ENCODE results near the gene ROCK2.

The ROCK2 gene

GRCh38 chr2:11343368-11343649 lies 1.1 kb downstream of the ROCK2 start:
- TF ChIP-seq CTCF (IDR thresholded peaks at IDR 0.05; ENCODE audit: low read depth, low read length): no peak
- peak overlapping the region; percentile 95 to 97 for H3K4me3 ChIP-seq (replicated peaks in 1 of 2; ENCODE audit: low read depth in 2 of 2, low read length in 2 of 2)
- peak in 1 of 2 donors; percentile 32 for DNase-seq (ENCODE audit: low read depth in 2 of 2)

- TF ChIP-seq CTCF (IDR thresholded peaks at IDR 0.05; ENCODE audit: low read depth, low read length): no peak
- peak overlapping the region; percentile 95 to 97 for H3K4me3 ChIP-seq (replicated peaks in 1 of 2; ENCODE audit: low read depth in 2 of 2, low read length in 2 of 2)
- peak; percentile 60 to 81 for DNase-seq (ENCODE audit: low read depth in 2 of 2)
These were observed 1.7 kb downstream of the ROCK2 start for GRCh38 chr2:11342551-11343367.

- no peak overlapping the region for H3K4me3 ChIP-seq (replicated peaks in 1 of 2; ENCODE audit: low read depth in 2 of 2, low read length in 2 of 2)
- no peak for TF ChIP-seq CTCF (IDR thresholded peaks at IDR 0.05; ENCODE audit: low read depth, low read length)
- no peak for DNase-seq (ENCODE audit: low read depth in 2 of 2)
These were observed 3.7 kb downstream of the ROCK2 start for GRCh38 chr2:11340717-11341116.

- H3K4me3 ChIP-seq (replicated peaks in 1 of 2; ENCODE audit: low read depth in 2 of 2, low read length in 2 of 2): no peak overlapping the region
- no peak for DNase-seq (ENCODE audit: low read depth in 2 of 2)
- no peak for TF ChIP-seq CTCF (IDR thresholded peaks at IDR 0.05; ENCODE audit: low read depth, low read length)
These were observed 4.8 kb downstream of the ROCK2 start for GRCh38 chr2:11339508-11340083.

GRCh38 chr2:11338580-11338979 lies 5.9 kb downstream of the ROCK2 start:
- TF ChIP-seq CTCF (IDR thresholded peaks at IDR 0.05; ENCODE audit: low read depth, low read length): no peak
- no peak for DNase-seq (ENCODE audit: low read depth in 2 of 2)
- H3K4me3 ChIP-seq (replicated peaks in 1 of 2; ENCODE audit: low read depth in 2 of 2, low read length in 2 of 2): no peak overlapping the region

GRCh38 chr2:11337909-11338308 lies 6.5 kb downstream of the ROCK2 start:
- no peak for TF ChIP-seq CTCF (IDR thresholded peaks at IDR 0.05; ENCODE audit: low read depth, low read length)
- no peak overlapping the region for H3K4me3 ChIP-seq (replicated peaks in 1 of 2; ENCODE audit: low read depth in 2 of 2, low read length in 2 of 2)
- DNase-seq (ENCODE audit: low read depth in 2 of 2): no peak
